Islet precursor cell (in vitro differentiated cells): ENCODE data around the gene GALNT8.

Experiments
- DNase-seq: peaks from one replicate; pipeline ENCODE4 v3.0.0-alpha.2; 2018

GALNT8 gene

DNA sequence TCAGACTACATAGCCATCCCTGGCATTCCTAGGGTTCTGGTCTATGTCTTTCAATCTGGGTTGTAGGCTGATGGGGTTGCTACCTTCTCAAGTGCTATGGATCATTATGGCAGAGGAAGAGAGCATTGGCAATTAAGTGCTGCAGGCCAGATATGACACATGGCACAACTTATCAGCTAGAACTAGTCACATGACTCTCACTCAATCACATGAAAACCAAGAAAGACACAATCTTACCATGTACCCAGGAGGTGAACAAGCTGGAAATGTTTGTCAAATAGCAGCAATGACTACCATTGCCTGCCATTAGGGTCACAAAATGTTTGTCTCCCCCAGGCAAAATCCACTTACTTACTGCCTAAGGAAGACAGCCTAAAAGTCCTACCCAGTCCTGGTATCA lies 80.4 kb downstream of the GALNT8 start:
- no peak for DNase-seq

DNA sequence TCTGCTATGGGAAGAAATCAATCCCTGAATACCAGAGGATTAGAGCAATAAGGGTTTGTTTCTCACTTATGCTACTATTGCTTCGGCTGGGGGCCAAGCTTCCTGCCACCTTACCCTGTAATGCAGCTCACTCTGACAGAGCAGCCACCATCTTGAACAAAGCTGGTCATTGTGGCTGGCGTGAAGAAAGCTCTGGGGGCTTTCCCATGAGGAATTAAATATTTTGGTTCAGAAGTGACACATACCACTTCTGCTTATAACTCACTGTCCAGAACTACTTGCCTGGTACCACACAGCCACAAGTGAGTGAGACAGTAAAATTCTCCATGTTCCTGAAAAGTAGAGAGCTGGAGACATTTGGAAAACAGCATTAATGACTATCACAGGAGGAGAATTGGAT lies 82.6 kb downstream of the GALNT8 start:
- no peak for DNase-seq

- no peak for DNase-seq
These were observed 86.4 kb downstream of the GALNT8 start for GRCh38 chr12:4806439-4807115.

- no peak for DNase-seq
These were observed 87.0 kb downstream of the GALNT8 start for GRCh38 chr12:4807116-4807783.

GRCh38 chr12:4807813-4808212 lies 87.6 kb downstream of the GALNT8 start:
- no peak for DNase-seq

- DNase-seq = peak; percentile 94
These were observed 88.8 kb downstream of the GALNT8 start for GRCh38 chr12:4809013-4809448.

DNA sequence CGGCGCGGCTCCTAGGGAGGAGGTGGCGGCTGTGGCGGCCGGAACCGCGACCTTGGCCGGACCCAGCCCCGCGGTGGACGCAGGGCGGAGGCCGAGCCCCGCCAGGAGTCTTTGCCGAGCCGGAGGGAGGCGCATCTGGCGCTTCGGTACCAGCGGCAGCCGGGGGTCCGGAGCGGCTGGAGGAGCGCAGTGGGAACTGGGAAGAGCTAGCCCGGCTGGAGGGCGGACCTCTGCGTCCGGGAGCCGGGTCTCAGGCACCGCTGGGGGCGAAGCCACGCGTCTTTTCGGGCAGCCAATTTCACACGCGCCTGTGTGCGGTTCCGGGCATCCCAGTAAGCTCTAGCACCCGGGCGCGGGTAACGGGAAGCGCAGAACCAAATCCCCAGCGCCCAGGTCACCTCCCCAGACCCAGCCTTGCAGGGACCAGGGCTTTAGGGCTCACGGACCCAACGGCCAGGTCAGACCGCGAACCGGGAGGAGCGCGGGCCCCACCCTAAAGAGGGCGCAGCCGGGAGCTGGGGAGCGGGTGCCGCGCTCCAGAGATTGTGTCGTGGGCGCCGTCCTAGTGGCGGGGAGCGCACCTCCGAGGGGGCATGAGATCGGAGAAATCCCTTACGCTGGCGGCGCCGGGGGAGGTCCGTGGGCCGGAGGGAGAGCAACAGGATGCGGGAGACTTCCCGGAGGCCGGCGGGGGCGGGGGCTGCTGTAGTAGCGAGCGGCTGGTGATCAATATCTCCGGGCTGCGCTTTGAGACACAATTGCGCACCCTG lies 89.4 kb downstream of the GALNT8 start:
- DNase-seq = peak; percentile 83

- no peak for DNase-seq
These were observed 90.0 kb downstream of the GALNT8 start for GRCh38 chr12:4810219-4810671.

DNA sequence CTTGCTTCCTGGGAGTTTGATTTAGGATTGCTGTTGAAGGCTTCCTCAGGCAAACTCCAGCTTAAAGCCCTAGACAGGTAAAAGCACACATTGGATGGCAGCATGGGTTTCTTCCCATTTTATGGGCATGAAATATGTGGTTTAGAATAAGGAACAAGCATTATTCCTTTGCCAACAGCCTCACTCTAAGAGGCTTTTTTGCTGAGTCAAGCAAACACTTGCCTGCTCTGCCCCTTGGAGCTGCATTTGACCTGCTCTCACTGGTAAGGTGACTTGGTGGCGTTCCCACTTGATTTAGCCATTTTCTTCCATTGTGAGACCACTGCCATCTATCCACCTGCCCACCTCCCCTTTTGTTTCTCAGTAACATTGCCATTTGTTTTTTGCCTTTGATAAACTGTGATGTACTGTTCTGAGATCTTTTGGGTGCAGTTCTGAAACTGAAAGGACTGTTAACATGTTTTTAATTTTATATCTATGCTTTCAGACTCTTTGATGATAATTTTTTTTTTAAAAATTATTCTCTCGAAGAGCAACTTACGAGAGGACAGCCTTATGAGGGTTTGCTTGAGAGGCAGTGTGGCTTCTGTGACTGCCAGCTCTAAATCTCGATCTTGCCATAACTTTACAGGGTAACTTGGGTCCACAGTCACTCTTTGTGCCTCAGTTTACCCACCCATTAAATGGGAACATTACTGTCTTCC lies 92.6 kb downstream of the GALNT8 start:
- DNase-seq = no peak

DNA sequence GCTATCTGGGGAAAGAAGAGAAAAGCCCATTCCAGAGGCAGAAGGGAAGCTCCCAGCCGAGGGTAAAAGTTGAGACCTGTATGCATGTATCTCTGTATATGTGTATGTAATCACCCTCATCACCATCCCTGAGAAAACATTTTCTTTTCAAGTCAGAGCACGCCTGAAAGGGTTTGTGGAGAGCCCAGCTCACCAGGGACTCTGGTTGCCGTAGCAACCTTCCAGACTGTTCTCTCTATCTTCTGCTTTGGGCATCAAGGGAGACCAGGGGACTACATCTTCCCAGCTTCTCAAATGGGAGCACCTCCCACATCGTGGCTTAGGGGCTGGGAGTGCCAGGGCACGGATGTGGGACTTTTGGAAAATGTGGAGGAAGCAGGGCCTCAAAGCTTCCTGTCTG lies 93.5 kb downstream of the GALNT8 start:
- DNase-seq = no peak

- no peak for DNase-seq
These were observed 94.3 kb downstream of the GALNT8 start for GRCh38 chr12:4814485-4814884.

DNA sequence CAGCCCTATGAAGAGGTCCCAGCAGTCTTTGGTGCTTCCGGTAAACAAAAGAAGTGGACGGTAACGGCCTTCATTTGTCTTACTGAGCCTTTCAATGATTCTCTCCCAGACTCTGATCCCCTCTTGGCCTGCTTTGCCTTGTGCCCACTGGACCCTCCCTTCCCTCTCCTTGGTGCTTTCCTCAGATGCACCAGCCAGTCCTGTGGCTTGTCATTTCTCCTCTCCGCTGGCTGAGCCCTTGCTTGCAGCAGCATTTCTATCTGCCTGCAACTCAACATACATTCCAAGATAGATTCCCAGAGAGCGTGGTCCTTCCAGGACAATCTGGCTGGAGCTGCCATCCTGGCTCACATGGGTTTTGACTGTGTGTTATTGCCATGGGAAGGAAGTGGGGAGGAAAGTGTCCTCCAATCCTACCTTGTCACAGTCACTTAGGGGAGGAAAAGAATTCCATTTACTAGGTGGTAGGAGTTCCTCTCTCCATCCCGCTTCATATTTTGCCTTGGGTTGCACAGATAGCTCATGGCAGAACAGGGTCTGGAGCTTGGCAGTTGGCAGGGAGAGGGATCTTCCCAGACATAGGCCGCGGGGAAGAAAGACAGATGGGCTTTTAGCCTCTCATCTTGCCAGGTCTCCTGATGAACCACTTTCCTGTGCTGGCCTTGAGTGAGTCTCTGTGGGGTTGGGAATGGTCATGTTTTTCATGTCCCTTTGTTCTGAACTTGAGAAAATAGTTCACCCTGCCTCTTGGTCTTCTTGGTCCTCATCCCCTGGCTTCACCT lies 96.7 kb downstream of the GALNT8 start:
- no peak for DNase-seq

GRCh38 chr12:4817880-4818279 lies 97.7 kb downstream of the GALNT8 start:
- DNase-seq = no peak

DNA sequence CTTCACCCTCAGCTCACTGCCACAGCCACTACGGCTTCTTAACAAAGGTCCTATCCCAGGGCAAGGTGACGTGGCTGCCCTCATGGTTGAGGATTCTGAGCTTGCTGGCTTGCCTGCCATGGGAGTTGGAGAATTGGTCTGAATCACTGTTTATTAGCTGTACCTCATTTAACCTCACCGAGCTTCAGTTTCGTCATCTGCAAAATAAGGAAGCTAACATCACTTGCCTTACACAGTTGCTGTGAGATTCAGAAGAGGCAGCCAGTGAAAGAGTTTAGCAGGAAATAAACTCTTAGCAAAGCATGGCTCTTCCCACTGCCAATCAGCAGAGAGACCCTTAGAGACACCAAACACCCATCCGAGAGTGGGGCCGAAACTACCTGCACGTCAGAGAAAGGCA lies 99.5 kb downstream of the GALNT8 start:
- no peak for DNase-seq

DNA sequence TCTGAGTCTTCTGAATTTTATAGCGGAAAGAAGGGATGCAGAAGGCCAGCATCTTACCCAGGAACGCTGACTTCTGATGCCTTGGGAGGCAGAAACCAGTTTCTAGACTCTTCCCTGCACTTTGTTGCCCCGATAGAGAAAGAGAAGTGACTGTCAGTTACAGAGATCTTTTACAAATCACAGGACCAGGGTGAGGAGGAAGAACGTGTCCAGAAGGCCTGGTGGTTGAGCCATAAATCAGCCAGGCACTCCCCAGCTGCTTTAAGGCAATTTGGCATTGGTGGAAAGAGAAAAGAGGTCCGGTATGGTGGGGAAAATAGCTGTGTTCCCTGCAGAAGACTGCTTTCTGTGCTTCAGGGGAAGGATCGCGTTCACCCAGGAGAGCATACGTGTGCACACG lies 100.8 kb downstream of the GALNT8 start:
- peak; percentile 70 for DNase-seq
